HuH-7.5 (cell line): ENCODE results near the gene PLAC8.
A peak's percentile ranks its signal among the peaks of the same experiment; 100 is the strongest.
"Not testable (repeated sequence)": the region's sequence is repeated elsewhere in the genome, so short reads cannot be mapped to it uniquely, and the experiment has no call there.

Source experiments
- DNase-seq: peaks from one replicate; pipeline ENCODE4 v3.0.0; 2011; ENCODE audit warnings: low spot score

The PLAC8 gene

DNA sequence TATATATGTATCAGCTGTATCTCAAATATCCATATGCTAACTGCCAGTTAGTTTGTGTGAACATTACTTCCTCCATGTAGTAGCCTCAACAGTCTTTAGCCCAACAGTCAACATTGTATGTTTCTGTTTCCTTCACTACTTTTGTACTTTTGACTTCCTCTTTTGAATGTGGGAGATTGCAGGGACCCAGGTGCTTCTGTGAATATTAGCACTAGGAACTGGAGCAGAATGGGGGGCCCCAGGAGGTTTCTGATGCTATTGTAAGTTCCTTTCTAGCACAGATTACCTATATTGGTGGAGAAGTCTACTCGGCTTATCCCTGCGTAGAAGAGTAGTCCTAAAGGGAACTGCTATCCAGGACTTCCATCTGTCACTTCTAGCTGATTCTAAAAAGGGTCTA lies 2.3 kb downstream of the PLAC8 start:
- no peak for DNase-seq

DNA sequence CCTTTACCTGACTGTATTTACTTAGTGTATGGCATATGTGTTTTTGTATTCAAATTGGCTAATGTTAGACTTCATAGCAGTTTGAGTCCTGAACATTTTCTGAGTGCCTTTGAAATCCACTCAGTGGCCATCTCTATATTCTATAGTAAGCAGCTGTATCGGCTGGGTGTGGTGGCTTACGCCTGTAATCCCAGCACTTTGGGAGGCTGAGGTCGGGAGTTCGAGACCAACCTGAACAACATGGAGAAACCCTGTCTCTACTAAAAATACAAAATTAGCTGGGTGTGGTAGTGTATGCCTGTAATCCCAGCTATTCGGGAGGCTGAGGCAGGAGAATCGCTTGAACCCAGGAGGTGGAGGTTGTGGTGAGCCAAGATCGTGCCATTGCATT lies 2.8 kb downstream of the PLAC8 start:
- DNase-seq = not testable (repeated sequence)

DNA sequence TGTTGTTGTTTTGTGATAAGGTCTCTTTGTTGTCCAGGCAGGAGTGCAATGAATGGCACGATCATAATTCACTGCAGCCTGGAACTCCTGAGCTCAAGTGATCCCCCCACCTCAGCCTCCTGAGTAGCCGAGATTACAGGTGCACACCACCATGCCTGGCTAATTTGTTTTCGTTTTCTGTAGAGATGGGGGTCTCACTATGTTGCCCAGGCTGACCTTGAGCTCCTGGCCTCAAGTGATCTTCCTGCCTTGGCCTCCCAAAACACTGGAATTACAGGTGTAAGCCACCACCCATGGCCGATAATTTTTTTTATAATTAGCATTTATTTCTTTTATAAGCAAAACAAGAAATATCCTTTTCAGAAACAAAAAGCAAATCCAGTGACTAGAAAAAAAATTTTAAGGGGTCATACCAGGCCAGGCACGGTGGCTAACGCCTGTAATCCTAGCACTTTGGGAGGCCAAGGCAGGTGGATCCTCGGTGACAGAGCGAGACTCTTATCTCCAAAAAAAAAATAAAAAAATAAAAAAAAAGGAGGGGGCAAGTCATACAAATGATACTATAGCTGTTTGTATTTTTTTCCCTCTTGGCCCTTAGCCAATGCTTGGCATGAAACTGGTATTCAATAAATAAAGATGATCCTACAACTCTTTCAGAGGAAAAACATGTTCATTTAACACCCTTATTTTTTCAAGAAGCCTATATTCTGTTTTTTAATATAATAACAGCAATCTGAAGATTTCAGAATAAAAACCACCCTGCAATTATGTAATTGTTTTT lies 3.4 kb downstream of the PLAC8 start:
- no peak for DNase-seq

DNA sequence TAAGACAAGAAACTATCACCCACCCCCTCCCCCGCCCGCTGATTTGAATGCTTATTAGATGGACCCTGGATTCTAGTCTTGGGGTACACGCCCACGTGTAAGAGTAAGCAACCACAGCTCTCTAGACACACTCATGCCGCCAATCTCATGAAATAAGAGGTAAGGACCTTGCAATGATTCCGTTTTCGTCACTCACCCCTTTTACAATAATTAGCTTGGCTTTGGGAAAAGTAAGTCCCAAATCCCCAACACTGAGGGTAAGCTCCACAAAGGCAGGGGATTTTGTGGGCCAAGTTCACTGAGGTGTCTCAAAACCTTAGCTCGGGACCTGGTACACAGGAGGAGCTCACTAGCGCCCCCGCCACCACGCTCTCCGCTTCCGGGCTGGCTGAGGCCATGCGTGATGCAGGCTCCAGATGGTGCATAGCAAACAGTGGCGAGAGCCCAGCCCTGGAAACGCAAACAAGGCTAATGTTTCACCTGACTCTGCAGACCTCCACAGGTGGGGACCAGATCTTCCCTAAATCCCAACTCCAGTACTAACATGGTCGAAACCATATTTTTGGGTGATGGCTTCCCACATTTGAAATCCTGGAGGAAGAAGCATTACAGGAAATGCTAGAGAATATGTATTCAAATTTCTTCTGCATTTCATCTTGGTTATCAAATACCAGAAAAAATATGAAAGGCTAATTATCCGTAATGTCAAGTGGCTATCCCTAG lies 4.1 kb downstream of the PLAC8 start:
- DNase-seq = peak; percentile 61

DNA sequence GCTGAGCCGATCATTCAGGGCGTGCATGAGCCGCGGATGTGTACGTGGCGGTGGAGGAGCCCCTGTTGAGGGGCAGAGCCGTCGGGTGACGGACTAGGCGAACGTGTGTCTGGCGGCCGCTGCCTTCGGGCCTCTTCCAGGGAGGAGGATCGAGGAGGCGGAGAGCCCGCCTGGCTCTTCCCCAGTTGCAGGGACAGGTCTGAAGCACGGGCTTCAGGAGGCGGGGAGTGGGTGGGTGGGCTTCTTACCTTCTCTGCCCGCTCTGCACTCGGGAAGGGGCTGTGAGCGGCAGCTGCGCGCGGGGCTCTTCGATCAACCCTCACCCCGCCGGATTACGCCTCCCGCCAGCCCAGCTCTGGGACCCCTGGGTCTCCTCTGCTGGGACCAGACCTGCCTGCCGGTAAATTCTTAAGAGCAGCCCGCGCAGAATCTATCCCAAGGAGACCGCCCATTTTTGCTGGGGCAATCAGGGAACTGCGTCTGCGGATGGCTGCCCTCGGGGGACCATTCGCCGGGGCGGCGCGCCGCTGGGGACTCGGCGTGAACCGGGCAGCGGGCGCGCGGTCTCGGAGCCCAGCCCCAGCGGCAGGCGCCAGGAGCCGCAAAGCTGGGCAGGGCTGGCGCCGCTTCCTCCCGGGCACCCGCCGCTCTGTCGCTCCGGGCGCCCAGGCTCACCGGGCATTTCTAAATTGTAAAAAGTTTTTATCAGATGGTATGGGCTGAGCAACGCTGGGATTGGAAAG lies 4.9 kb downstream of the PLAC8 start:
- DNase-seq = peak; percentile 25

DNA sequence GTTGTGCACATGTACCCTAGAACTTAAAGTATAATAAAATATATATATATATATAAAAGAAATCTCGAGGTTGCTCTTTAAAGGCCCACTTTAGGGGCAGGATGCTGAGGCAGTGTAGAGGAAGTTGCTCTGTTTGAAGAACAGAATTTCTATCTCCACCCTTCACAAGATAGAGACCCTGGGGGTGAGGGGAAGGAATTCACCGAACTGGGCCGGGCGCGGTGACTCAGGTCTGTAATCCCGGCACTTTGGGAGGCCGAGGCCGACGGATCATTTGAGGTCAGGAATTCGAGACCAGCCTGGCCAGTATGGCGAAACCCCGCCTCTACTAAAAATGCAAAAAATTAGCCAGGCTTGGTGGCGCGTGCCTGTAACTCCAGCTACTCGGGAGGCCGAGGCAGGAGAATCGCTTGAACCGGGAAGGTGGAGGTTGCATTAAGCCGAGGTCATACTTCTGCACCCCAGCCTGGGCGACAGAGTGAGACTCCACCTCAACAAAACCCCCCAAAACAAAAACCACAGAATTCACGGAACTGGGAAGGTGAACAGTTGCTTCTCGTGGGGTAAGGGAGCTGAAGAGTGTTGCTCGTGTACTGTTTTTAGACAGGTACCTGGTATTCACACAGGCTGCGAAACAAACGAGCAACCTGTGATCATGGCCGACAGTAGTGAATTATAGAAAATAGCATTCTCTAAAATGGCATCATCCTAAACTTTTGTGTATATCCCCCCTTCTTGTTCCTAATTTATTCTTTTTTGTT lies 6.2 kb downstream of the PLAC8 start:
- no peak for DNase-seq

DNA sequence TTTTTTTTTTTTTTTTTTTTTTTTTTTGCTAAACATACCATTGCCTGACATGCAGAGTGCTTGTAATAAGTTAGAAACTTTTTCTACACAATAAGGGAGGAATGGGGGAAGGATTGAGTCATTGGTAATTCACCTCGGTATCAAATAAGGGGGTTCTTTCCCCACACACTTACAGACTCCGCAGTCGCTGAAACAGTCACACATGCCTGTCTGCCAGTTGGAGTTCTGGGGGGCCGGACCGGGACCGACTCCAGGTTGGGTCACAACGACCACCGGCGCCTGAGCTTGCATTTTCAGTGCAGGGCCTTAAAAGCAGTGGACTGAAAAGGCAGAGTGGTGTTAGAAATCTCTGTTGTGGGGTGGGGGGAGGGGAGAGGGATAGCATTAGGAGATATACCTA lies 6.9 kb downstream of the PLAC8 start:
- no peak for DNase-seq

DNA sequence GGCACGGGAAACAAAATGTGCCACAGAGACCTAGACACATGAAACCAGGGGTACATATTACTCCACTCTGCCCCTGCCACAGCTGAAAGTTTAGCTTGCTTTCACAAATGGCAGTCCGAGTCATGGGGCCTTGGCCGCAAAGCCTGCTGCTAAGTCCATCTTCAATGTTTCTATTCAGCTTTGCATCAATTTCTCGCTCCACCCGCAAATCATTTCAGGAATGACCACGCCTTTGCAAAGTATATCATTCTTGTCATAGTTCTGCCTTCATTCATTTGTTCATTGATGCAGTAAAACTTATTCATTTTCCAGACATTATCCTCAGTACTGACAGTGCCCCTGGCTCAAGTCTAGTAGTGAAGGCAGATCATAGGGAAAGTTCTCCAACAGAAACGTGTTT lies 9.5 kb downstream of the PLAC8 start:
- DNase-seq = no peak

DNA sequence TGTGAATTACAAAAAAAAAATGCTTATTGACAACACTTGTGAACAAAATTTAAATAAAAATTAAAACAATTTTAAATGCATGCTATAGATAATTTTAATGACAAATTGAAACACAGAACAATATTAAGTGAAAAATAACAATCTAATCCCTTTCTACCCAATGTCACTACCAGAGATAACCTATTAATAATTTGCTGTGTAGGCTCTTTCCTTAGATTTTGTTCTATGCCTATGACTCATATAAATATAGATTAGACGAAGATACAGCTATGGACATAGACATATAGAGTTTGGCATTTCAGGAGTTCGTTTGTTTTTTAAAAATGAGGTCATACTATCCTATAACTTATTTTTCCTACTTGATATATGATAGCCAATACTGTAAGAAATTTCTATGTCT lies 18.1 kb downstream of the PLAC8 start:
- DNase-seq = no peak

DNA sequence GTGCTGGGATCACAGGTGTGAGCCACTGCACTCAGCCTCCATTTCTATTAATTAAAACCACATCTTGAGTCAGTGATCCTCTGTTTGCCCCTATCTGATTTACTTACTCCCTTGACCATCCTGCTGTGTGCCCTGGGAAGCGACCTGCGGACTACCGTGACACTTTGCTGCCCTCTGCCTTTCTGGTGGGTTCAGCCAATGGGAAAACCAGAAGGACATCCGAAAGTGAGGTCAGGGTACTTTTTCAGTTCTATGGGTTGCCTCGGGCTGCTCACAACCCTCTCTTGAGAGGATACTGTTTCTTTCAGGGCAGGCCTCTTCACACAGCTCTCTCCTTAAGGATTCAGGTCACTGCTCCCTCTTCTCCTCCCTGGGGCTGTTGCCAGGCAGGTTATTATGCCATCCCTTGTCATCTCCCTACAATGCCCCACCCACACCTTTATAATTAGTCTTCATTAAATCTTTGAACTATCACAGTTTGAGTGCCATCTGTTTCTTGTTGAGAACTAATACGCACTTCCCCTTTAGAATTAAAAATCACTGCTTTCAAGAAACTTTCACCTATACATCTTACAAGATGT lies 21.4 kb downstream of the PLAC8 start:
- no peak for DNase-seq

DNA sequence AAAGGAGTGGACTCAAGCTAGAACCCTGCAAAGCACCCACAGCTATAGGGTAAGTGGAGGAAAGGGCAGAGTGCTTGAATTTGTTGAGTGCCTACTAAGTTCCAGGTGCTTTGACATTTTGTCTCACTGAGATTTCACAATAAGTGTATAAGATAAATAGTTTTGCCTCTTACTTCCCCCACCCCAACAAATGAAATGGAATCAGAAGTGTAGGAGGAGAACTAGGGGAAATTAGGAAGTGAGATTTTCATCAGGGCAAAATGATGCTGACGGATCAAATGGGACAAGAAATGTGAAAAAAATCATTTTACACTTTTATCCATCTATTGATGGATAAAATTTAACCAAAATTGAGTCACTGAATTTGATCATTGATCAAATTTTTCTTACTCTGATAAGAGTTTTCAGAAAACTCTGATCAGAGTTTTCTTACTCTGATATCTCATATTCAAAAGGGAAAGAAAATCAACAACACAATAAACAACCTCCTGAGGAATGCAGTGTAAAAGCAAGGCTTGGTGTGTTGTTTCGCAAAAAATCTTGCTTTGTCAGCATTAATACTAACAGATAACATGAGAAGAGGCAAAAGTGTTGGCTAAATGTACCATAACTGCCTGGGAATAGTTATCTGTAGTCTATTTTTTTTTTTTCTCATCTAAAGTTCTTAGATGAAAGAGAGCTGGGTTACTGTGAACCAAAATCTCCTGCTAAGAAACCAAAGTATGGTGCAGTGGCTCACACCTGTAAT lies 24.9 kb downstream of the PLAC8 start:
- DNase-seq = no peak

DNA sequence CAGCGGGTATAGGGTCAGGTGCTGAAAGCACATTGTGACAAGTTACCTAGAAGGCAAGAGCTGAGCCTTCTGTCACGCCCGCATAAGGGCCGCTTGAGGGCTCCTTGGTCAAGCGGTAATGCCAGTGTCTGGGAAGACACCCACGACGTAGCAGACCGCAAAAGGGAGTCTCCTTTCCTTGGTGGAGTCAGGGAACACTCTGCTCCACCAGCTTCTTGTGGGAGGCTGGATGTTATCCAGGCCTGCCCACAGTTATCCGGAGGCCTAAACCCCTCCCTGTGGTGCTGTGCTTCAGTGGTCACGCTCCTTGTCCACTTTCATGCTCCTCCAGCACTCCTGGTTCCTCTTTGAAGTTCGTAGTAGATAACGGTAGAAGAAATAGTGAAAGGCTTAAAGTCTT lies 29.6 kb downstream of the PLAC8 start:
- not testable (repeated sequence) for DNase-seq

DNA sequence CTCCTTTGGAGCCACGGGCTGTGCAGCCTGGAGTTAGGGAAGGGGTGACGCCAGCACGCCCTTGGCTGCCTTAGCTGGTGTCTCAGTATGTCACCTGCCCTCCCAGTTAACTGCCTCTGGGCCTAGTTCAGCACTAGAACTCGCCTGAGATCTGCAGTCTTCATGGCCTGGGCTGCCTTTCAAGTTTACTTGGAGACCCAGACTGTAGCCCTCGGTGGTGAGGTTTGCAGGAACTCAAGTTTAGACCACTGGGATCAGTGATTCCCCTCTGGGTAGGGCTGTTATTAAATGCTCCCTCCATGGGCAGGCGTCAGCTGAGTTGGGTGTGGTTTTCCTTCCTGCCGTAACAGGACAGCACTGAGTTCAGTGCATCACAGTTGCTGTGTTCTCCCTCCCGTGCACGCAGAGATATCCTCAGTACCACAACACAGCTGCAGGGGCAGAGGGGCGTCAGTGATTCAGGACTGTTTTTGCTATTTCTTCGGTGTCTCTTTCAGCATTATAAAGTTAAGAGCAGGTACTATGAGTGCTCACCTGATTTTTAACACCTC lies 30.5 kb downstream of the PLAC8 start:
- no peak for DNase-seq

DNA sequence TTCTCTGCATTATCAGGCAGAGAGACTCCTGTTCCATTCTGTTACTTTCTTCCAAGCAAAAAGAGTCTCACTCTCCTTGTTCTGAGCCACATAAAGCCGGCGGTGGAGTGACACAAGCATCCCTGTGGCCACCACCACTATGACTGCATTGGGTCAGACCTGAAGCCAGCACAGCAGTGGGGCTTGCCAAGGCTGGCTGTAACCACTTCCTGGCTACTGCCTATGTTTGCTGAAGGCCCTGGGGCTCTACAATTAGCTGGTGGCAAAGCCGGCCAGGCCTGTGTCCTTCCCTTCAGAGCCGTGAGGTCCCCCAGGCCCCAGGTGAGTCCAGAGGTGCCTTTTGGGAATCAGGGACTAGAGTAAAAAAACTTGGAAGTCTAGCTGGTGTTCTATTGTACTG lies 31.8 kb downstream of the PLAC8 start:
- DNase-seq = no peak

DNA sequence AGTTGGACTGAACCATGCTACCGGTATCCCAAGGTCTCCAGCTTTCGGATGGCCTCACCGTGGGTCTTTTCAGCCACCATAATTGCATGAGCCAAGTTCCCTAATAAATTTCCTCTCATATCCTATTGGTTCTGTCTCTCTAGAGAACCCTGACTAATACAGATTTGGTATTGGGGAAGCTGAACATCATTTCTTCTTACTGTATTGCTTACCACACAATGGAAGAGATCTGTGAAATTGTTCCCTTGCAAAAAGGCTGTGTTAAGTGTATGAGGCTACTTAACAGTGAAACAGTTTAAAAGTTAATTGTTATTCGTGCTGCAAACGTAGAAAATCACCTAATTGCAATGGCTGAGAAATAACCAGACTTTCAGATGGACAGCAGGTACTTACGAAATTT lies 34.0 kb downstream of the PLAC8 start:
- no peak for DNase-seq

DNA sequence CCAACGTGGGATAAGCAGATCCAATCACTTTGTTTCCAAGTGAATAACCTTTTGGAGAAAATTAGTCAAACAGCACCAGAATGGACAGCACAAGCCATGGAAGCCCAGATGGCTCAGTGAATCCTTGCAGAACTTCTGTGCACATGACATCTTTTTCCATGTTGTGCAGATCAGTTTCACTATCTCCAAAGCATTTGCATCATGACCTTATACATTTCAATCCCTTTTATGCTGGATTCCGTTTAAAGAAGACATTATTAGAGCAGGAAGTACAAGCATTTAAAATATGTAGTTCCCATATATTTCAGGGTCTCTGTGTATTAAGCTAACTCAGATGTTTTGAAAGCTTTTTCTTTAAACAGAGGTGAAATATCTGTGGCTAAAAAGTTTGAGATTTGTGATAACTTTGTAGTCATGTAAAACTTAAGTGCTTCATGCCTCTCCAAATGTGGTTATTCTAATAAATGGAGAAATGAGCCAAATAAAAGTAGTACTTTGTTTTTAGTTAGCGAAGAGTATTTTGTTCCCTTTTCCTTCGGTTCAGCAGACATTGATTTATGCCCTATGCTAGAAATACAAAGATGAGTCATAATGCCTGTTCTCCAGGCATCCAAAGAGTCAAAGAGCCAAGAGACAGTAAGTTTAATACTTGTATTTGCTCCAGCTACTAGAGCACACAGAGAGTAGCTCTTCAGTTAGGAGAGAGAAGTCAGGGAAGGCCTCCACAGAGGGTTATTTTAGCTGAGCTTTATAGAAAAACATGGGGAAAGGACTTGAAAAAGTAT lies 39.0 kb downstream of the PLAC8 start:
- no peak for DNase-seq

DNA sequence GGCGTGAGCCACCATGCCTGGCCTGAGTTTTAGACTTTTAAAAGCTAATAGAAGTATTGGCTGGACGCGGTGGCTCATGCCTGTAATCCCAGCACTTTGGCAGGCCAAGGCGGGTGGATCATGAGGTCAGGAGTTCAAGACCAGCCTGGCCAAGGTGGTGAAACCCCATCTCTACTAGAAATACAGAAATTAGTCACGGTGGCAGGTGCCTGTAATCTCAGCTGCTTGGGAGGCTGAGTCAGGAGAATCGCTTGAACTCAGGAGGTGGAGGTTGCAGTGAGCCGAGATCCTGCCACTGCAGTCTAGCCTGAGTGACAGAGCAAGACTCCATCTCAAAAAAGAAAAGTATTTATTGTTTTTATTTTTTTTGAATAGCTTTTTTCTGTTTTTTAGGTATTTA lies 39.7 kb downstream of the PLAC8 start:
- DNase-seq = not testable (repeated sequence)

DNA sequence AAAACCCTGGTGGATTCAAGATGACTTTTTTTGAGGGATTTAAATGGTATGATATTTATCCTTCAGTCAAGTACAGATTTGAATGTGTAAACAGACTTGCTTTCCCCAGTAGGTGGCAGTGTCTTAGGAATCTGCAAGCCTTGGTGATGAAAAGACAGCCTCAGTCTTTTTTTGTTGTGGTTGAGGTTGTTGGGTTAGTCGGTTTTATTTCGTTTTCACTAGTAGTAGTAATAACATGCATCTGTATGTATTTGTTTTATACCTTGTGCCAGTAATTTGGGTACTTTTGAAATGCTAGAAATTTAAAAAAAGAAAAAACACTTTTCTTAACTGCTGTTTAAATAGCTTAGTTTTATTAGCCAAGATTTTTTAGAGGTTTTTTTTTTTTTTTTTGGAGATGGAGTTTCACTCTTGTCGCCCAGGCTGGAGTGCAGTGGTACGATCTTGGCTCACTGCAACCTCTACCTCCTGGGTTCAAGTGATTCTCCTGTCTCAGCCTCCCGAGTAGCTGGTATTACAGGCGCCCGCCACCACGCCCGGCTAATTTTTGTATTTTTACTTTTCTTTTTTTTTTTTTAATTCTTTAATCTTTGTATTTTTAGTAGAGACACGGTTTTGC lies 40.3 kb downstream of the PLAC8 start:
- peak; percentile 19 for DNase-seq

DNA sequence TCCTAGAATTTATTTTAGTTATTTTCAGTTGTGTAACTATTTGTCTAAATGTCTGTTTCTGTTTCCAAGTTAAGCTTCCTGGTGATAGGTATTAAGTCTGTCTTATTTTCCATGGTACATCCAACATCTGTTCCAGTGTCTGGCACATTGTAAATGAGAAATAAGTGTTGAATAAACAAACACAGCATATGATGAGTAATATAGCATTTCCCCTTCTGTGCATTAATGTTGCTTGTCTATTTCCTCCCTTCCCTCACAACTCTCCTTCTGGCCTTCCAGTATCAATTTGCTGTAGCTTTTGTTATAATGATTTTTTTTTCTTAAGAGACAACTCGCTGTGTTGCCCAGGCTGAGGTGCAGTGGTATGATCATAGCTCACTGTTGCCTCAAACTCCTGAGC lies 43.4 kb downstream of the PLAC8 start:
- DNase-seq = no peak
